Activated T-cell treated with anti-CD3 and anti-CD28 coated beads, Interleukin-2, amount 50 U/mL, for 1 hour (primary cell): ENCODE results near the gene LRMDA.

Experiments used
- DNase-seq: peaks from one replicate; pipeline ENCODE4 v3.0.0-alpha.2; 2020

LRMDA gene

DNA sequence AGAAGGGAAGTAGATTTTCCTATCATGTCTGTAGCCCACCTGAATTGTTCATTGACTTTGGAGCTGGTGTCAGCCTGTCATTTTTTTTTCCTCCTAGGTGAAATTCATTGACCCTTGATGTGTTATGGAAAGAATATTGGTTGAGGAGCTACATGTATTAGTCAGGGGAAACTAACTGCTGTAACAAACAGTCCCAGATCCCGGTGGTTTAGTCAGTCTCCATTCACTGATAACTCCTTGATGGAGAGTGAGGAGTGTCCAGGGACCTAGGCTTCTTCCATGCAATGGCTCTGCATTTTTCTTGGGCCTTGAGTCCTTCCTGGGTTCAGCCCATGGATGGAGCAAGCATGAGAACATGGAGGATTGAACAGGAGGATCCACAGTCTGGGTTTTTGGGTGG is 643.2 kb downstream of the LRMDA start:
- DNase-seq, result no peak

DNA sequence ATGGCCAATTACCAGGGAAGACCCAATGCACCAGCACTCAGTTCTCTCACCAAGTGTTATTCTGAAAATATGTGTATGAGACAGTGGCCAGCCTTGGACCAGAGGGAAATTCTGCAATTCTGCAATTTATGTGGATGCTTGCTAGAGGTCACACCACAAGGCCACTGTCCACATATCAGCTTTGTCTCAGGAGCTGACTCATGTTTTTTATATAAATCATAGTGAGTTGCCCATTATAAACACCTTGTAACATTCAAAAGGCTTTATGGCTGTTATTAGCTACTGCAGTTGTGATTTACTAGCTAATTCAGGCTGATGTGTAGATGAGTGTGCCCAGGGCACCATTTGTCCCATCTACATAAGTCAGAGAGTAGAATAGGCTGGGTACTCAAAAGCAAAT is 649.0 kb downstream of the LRMDA start:
- no peak for DNase-seq

DNA sequence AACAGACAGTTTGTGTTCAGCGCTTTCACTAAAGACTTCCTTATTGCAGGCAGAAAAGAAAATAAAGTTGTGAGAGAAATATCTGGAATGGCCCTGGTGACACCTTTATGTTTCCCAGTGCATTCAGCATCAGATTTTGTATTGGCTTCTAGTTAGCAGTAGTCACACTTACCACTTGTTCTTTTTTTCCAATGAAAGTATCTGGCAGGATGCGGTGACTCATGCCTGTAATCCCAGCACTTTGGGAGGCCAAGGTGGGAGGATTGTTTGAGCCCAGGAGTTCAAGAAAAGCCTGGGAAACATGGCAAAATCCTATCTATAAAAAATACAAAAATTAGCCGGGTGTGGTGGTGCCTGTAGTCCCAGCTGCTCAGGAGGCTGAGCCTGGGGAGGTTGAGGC is 649.6 kb downstream of the LRMDA start:
- DNase-seq, result no peak

DNA sequence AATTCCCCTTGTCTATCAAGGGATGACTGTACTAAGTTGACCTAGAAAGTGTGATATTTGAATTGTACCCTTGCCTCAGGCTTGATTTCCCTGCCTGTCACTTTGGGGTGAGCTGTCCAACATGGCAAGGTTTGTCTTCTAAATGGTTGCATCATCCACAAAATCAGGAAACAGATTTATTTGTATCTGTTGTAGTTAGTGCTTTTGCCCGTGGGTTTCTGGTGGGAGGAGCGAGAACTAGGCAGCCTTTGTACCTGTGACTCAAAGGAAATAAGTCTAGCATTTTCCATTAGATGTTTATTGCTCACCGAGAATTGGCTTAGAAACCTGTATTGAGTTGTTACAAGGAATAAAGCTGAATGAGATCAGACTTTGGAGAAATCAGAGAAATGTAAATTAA is 650.8 kb downstream of the LRMDA start:
- no peak for DNase-seq

DNA sequence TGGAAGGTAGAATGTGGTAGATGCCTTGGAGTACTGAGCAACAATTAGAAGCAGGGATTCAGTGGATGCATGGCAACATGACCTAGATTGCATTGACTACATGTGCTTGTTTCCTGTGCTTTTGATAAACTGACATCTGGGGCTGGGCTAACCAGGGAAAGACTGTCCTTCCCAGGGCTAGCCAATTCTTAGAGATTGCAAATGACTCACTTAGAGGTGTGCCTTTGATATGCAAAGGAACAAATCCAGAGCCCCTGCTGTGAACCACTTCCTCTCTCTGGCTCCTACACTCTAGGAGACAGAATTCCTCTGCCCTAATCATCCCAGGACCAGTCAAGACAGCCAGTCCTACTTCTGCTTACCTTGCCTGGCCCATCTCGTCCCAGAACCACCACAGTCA is 651.5 kb downstream of the LRMDA start:
- no peak for DNase-seq

DNA sequence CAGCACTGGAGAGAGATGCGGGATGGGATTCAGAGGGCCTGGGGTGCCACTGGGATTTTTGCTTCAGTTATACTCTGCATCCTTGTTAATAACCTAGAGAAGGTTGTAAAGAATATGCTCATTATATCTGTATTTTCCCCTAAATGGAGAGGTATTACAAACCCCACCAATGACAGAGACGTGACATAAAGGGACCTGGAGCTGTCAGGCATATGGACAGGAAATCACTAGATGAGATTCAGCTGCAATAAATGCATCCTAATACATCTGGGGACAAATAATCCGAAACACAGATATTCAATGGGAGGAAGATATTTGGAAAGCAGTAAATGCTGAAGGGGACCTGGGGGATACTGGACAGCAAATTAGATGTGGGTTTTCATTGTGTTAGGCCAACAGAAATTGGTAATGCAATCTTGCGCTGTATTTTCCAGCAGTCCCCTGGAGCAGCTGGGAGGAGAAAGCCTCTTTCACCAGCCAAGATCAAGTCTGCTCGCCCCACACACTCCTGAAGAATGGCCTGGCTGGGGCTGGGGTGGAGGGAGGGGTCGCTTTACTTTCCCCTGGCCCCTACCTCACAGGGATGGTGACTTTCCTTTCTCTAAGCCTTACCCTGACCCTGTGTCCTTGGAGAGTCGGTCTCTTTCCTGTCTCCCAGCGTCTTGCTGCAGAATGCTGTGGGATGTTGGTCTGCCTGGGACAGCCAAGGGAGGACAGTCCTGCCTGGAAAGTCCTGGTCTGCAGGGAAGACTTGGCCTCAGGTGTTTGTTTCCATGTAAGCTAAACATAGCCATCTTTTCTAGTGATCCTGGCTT is 653.8 kb downstream of the LRMDA start:
- DNase-seq, result no peak

DNA sequence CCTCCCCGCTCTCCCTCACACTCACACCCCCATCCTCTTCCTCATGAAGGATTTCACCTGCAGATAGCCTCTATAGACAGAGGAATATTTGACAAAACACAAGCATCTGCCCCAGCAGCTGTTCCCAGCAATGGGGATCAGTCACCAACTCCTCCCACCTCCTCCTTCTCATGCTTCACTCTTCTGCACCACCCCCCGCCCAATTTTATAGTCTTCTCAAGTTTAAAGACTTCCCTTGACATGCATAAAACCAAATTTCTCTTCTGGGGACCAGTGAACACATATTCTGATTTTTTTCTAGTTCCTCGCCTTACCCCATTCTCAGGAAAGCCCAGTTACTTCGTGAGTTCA is 654.4 kb downstream of the LRMDA start:
- DNase-seq, result no peak

DNA sequence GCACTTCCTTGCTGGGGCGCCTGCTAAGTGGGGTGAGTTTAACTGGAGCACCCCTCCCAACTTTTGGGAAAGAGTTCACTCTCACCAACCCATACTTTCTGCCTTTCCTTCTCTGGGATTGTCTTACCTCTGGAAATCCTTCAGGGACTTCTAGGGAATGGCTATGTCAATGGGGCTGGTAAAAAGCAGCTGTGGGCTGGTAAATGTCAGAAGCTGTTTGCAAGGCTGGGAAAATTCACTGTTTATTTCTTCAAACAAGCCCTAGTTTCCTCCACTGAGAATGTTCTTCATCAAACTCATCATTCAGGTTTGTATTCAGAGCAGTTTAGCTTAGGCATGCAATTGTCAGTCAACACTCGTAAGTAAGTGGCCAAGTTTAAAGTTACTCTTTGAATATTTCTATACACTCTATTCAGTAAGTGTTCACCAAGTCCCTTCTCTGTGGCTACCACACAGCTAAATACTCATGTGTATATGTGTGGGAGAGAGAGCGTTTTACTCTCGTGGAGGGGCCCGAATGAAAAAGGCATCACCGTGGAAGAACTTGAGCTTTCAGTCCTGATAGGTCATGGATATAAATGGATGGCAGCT is 654.8 kb downstream of the LRMDA start:
- DNase-seq, result no peak

DNA sequence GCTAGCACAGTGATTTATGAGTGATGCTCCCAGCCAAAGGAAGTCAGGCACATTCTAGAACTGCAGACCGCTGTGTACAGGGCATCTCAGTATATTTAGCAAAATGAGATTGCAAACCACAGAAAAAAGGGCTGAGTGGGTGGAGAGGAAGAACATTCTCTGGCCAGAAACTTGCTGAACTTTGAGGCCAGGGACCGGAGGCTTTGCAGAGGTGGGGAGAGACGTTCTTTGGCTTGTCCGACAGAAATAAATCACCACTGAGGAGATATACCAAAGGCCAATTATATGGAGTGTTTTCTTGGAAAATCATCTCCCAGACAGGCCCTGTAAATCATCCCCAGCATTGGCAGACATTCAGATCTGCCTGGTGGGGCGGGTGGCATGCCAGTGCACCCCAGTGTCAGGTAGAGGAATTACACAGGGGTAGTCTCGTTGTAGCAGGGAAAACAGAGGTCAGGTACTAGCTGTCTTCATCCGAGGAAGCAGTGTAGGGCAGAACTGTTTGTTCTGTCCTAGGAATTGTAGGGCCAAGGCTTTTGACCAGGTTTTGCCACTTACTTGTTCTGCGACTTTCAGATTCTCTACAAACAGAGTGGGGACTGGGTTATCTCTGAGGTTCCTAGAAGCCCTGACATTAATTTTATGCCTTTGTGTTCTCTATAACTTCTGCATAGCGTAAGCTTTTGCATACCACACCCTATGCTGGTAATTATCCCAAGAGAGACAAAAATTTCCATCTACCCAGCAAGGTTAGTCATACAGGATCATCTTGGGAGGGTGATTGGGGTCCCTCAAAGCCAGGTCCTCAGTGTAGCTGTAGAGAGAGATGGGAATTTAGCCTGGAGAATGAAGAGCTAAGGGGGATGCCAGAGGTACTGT is 655.6 kb downstream of the LRMDA start:
- no peak for DNase-seq

DNA sequence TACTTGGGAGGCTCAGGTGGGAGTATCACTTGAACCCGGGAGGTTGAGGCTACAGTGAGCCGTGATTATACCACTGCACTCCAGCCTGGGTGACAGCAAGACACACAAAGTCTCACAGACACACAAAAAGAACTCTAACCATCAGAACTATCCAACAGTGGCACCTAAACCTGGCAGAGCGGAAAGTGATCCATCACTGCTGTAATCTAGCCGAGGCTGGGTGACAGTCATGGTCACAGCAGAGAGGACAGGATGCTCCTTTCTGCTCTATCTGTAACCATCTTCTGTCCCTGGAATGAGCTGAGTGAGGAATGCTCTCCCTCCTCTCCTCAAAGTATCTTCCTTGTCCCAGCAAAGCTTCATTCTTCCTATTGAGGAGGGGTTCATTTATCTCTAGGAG is 656.6 kb downstream of the LRMDA start:
- no peak for DNase-seq

DNA sequence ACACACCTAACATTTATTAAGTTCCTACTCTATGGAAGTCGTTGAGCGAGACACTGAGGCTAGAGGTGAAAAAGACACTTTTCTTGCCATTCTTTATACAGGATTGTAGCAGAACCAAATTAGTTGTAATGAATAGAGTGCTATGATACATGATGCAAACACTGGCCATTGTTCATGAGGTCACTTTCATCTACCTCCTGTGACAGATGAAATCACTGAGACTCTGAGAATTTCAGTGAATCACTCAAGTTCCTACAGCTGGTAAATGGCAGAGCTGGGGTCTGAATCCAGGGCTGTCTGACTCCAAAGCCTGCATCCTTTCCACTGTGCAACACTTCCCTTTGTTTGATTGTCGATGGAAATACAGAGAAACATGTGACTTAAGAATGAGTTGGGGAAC is 657.6 kb downstream of the LRMDA start:
- no peak for DNase-seq

DNA sequence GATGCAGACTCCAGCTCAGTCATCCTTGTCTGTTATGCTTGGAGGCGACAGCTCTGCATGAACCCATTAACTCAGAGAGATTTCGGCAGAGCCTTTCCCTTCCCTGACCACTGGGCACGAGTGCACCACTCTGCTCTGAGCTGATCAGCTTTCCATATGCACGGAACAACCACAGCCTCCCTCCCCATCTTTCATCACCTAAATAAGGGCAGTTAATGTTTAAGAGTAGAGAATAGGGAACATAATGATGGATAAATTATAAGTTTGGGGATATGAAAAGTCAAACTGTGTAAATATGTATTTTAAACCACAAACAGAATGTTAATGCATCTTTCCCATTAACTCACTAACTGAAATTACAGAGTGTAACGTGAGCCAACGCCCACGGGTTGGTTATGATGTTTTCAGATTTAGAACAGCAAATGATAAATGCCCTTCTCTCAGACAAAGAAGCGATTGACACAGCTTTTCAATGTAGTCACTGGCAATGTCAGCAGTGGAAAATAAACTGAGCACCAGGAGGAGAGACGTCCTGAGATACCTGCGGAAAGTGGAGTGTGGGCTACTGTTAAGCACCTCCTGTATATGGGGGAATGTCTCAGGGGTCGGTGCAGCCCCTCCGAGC is 658.2 kb downstream of the LRMDA start:
- DNase-seq, result no peak

DNA sequence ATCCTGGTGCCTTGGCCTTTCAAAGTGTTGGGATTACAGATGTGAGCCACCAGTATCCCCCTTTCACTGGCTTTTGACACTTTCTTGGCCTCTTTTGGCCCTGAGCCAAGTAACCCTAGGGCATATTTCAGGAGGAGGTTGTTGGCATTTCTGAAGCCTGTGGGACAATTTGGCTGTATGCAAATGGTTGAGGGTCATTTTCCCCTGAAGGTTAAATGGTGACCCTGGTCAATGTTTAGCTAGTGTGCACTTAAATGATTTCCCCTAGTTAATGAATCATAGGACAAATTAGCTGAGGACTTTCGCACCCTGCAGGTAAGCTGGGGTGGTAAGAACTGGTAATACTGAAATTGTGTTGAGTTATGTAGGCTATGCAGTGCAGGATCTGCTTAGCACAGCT is 660.5 kb downstream of the LRMDA start:
- no peak for DNase-seq

DNA sequence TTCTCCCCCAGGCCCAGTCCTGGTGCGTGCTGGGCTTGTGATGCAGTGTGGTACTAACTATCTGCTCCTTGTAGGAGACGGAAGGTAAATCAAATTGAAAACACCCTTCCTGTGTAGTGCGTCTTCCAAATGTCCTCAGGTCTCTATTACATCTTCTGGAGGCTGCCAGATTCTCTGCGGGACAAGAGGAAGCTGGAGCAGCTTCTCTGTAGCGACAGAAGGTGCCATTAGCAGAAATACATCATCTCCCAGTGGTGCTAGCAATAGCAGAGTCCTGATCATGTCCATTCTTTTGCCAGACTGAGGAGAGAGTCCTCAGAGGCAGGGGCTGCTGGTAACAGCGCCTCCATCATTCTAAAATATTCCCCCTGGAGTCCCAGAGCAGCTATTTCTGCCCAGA is 675.2 kb downstream of the LRMDA start:
- no peak for DNase-seq

DNA sequence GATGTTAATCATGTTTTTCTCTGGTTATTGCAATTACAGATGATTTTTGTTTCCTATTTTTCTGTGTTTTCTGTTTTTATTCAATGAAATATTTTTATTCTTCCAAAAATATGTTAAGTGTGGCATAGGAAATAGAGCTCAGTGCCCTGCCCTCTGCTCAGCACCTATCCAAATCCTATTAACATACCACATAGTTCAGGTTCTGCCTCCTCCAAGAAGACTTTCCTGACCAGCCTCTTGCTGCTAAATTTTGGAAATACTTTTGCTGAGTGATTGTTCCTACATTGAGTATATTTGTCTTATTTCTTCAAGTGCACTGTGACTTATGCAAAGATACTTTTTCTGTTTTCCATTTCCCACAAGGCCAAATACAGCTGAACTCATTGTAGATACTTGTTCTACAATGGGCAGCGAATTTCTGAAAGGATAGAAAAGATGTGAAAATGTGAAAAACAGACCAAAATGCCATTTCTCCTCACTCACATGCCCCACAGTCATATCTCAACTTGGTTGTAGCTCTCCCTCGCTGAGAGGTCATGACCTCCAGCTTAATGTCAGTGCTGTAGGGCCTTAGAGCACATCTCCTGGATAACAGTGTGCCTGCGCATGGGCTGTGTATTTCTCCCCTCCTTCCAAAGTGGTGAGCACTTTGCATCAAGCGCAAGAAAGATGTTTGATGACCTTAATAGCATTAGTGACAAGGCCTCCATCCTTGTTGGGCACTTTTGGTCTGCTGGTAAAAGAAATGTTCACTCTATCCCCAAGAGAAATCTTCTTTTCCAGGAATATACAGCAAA is 677.3 kb downstream of the LRMDA start:
- DNase-seq, result no peak

DNA sequence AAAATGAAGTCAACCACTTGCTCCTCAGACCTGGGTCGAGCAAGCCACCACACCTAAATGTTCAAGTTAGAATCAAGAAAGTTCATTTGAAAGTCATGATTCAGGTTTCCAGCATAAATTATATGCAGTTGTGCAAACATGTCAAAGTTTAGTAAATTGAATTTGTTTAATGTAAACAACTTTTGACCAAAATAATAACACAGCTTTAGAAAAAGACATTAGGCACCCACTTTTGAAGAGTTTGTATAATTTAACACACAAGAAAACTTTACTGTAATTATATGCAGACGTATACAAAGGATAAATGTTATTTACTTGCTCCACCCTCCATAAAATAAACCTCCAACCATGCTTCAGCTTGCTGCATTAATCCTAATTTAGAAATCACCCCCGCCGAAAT is 680.0 kb downstream of the LRMDA start:
- DNase-seq, result no peak

DNA sequence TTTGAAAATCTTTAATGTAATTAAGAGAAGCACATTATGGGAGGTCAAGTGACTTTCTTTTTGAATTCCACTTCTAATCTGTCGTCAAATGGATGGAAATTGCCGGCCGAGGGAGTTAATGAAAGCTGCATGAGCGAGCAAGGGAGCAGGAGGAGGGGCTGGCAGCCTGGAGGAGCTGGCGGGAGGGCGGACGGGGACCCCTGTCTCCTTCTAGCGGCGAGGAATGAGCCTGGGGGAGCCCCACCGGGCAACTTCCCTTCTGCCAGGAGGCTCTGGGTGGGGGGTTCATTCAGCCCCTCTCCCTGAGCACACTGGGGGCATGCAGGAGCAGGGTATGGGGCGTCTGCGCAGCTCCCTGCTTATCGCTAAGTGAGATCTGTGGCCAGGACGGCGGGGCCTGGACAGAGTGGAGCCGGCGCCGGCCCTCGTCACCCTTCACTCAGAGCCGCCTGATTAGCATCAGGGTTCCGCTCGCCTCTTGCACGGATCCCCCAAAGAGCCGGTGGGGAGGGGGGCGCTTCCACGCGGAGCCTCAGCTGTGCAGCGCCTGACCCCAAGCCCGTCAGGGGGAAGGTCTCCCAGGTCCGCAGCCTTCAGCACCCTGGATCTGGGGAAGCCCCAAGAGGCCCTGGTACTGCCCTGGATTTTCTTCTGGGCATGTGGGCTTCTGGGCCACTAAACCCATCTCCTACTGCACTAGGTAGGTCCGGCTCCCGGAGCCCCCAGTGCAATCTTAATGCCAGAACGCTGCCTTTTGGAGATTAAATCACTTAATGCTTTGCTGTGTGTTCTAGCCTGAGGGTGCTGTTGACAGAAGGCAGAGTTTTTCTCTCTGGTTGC is 680.8 kb downstream of the LRMDA start:
- no peak for DNase-seq

DNA sequence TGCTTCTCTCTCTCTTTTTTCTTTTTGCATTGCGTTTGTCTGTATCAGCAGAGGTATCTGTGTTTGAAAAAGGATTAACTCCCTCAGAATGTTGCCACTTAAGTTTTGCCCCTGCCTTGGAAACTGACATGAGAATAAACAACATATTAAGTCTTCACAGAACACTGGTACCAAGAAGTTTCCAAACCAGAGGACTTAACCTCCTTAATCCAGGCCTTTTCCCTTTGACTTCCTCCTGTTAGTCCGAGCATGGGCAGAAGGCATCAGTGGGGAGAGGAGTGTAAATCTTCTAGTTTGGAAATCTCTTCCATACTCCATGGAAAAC is 681.4 kb downstream of the LRMDA start:
- DNase-seq, result no peak

DNA sequence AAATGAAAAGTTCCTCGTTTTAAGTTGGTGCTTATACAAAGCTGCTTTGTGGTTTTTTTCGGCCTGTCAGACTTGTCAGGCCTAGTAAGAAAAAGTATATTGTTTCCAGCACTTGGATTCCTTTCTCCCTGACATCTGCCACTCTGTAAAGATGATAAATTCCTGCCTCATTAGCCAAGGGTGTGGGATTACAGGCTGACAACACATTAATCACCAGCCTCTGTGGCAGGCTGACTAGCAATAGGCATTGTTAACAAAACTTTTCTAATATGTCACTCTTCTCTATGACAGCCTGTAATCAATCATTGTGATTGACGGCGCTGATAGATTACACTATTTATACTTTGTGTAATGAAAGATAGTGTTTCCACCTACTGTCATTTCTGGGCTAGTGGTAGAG is 682.5 kb downstream of the LRMDA start:
- no peak for DNase-seq

DNA sequence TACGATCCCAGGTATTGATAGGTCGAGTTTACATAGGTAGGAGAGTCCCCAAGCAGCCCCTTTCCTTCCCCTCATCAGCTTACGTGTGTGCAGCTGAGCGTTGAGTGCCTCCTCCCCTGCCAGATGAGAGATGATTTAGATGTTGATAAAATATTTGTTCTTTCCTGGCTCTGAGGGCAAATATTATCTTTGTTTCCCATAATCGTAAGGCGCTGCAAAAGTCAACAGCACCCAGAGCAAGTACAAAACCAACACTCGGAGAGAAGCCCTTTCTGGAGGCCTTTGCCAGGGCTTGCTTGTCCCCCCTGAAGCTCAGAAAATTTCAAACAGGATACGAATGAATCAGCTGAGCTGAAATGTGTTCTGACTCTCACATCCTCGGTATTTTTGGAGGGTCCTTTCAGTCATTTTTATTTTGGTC is 683.2 kb downstream of the LRMDA start:
- no peak for DNase-seq

DNA sequence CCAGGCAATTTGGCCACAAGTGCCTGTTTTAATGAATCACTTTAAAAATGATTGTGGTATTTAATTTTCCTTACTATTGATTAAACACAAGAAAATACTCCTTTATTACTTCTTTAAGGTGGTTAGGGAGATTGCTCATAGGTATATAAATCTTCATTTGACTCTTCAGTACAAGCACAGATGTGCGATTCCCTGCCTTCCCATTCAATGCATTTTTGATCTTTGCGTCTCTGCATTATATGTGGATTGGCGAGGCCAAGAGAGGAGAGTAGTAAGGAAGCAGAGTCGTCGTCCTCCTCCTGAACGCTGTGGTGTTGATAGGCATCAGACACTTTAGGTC is 683.7 kb downstream of the LRMDA start:
- DNase-seq, result no peak
